Astrocyte of the cerebellum (primary cell): ENCODE data around the gene SPATA6L.

Experiments
- DNase-seq: peaks from one replicate; pipeline ENCODE4 v3.0.0-alpha.2; 2011; ENCODE audit warnings: low read depth
- H3K4me3 ChIP-seq: 2 replicates; pipeline ENCODE4 v1.5.1; 2011; ENCODE audit warnings: mild to moderate bottlenecking, low read depth, low read length, moderate library complexity
- in situ Hi-C: cut with HindIII; loops from 2 replicates; pipeline ENCODE4 v1.10.0; 2017; ENCODE audit warnings: low sequenced_read_pairs
- TF ChIP-seq, protein P1 (sequence below): IDR thresholded peaks from 2 replicates; pipeline ENCODE4 v1.5.1; 2012; ENCODE audit warnings: low read length, low read depth, moderate library complexity, mild to moderate bottlenecking; ENCODE audit errors: missing control alignments

The SPATA6L gene

DNA sequence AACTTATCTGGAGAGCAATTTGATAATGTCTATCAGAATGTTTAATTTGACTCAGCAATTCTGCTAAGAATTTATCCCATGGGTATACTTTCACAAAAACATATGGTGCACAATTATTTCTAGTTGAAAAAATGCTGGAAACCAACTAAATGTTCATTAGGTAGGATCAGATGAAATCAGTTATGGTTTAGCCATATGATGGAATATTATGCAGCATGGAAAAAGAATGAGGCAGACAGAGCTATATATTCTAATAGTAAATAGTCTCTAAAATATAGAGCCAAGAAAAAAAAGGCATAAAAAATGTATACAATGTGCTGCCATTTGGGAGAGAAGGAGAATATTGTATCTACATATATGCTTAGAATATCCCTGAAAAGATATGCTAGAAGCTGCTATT lies 3.6 kb upstream of the SPATA6L start:
- no peak overlapping the region for H3K4me3 ChIP-seq
- in situ Hi-C loops, result no loop called here
- DNase-seq, result no peak
- TF ChIP-seq, protein P1, sequence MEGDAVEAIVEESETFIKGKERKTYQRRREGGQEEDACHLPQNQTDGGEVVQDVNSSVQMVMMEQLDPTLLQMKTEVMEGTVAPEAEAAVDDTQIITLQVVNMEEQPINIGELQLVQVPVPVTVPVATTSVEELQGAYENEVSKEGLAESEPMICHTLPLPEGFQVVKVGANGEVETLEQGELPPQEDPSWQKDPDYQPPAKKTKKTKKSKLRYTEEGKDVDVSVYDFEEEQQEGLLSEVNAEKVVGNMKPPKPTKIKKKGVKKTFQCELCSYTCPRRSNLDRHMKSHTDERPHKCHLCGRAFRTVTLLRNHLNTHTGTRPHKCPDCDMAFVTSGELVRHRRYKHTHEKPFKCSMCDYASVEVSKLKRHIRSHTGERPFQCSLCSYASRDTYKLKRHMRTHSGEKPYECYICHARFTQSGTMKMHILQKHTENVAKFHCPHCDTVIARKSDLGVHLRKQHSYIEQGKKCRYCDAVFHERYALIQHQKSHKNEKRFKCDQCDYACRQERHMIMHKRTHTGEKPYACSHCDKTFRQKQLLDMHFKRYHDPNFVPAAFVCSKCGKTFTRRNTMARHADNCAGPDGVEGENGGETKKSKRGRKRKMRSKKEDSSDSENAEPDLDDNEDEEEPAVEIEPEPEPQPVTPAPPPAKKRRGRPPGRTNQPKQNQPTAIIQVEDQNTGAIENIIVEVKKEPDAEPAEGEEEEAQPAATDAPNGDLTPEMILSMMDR, result no peak

DNA sequence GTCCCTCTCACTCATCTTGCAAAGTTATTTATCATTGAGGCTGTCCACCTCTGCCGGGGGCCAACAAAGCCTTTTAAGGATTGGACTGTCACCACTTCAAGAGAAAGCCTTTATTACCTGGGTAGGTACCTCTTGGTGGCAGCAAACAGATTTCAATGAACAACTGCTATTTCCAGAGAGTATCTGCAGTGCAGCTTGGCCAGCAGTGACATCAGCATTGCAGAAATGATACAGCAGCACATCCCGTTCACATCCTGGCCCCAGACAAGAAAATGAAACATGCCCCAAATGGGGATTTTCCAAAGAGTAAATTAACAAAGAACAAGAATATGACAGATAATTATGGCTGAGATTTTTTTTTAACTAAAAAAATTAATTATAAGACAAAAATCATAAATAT lies 2.3 kb upstream of the SPATA6L start:
- TF ChIP-seq, protein P1, result no peak
- DNase-seq, result no peak
- in situ Hi-C loops, result no loop called here

DNA sequence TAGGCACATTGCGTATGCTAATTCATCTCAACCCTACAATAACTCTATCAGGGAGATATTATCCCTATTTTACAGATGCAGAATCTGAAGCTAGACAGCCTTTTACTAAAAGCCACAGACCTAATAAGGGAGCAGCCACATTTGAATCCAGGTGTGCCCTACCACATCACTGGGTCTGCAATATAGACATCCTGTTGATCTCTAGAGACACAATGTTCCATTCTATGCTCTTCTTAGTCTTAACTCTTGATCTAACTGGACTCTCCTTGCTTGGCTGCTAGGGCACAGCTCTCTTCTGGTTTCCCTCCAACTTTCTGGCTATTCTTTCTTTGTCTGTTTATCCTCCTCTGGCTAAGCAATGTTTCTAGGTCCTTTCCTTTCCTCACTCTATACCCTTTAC lies 1.4 kb upstream of the SPATA6L start:
- in situ Hi-C loops, result no loop called here
- no peak for DNase-seq

More for the DNA sequence above, 2.3 kb upstream of the SPATA6L start:
- H3K4me3 ChIP-seq, result no peak overlapping the region

DNA sequence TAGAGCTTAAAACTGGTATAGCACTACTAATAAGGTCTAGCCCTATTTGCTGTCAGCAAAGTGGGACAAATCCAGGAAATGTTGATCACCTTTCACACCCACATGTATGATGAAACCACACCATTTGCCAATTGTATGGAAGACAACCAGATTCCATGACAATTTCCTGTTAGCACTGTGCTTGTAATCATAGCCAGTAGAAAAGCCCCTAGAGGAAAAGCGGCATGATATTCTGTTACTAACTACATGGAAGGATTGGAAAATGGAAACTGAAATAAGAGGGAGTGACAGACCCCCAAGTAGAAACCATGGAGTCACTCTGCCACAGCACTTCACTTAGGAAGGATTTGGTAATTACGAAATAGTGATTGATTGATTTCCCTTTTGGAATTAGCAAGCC lies 923 bp downstream of the SPATA6L start:
- in situ Hi-C loops, result no loop called here
- H3K4me3 ChIP-seq, result no peak overlapping the region
- DNase-seq, result no peak

More for the DNA sequence above, 1.4 kb upstream of the SPATA6L start:
- H3K4me3 ChIP-seq, result no peak overlapping the region
- TF ChIP-seq, protein P1, result no peak

DNA sequence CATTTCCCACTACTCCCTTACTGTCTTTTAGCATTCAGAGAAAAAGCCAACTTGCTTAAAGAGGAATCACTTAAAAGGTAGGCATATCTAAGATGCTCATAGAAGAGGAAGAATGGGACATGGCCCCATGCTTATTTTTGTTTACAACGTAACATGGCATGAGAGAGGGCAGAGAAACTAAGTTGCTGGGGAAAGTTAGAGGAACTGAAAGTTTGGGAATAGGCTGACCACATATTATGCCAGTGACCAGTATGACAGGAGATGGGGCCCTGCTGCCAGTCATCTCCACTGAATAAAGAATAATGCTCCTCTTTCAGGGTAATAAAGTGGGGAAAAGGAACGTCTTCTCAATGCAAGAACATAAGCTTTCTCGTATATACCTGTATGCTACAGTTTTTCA lies 2.3 kb downstream of the SPATA6L start:
- in situ Hi-C loops, result no loop called here
- DNase-seq, result no peak
- TF ChIP-seq, protein P1, result no peak
- no peak overlapping the region for H3K4me3 ChIP-seq

More for the DNA sequence above, 923 bp downstream of the SPATA6L start:
- TF ChIP-seq, protein P1, result no peak

DNA sequence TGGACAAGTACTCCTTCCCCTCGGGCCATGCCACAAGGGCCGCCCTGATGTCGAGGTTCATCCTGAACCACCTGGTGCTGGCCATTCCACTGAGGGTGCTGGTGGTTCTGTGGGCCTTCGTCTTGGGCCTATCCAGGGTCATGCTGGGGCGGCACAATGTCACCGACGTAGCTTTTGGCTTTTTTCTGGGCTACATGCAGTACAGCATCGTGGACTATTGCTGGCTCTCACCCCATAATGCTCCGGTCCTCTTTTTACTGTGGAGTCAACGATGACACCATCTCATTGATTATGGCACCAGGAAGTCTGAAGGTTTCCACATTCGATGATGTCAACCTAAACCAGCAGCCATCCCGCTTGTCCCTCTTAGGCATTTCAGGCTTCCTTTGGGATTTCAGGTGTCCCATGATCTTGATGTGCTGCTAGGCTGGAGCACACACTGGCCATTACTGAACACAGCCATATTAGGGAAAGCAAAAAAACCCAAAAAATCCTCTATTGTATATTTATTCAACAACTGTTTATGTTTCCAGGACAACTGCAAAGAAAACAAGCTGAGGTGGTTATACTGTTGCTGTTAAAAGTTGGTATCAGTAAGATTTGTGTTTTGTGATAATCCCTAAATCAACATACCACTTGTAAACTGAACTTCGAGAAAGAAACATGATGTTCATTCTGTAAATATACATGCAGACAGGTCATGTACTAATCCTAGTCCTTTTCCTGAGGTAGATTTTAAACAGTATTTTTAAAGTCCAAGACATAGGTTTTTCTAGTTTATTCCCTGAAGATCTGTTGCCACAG lies 3.1 kb downstream of the SPATA6L start:
- in situ Hi-C loops, result no loop called here
- TF ChIP-seq, protein P1, result no peak
- H3K4me3 ChIP-seq, result peak overlapping the region; percentile 72
- DNase-seq, result no peak
